Body of pancreas (tissue), 4 donors: ENCODE measurements around the gene SLC22A23. TPM values are rescaled to one million over a fixed set of nuclear protein-coding genes. Genes with fewer than 3 reads are reported as not detected.

Experiments
- ATAC-seq: fragments of 150-250 bp; one replicate; pipeline ENCODE4 v1.9.1; 2016
- DNase-seq, 4 donors: peaks; one replicate each; pipeline ENCODE4 v3.0.0-alpha.2; 2019
- H3K27ac ChIP-seq, 4 donors: fragments of 200-600 bp; sonication (generic); 1 replicate in 3 of 4; 2 replicates in 1 of 4; pipeline versions ENCODE4 v1.5.1 to v1.6.1; 2016 to 2019; ENCODE audit warnings: mild to moderate bottlenecking in 1 of 4, mixed read lengths in 1 of 4, moderate library complexity in 1 of 4
- H3K27me3 ChIP-seq, 2 donors: fragments of 200-600 bp; sonication (generic); one replicate each; pipeline ENCODE4 v1.6.0; 2016; ENCODE audit warnings: mild to moderate bottlenecking in 1 of 2
- H3K36me3 ChIP-seq, 2 donors: fragments of 200-600 bp; sonication (generic); replicated peaks in 1 of 2; 2 replicates each; pipeline ENCODE4 v1.5.1; 2016; ENCODE audit warnings: low read depth in 2 of 2; ENCODE audit not compliant: insufficient read depth in 1 of 2
- H3K4me1 ChIP-seq: fragments of 200-600 bp; sonication (generic); one replicate; pipeline ENCODE4 v1.6.0; 2016
- H3K4me3 ChIP-seq, 2 donors: fragments of 200-600 bp; sonication (generic); 1 replicate in 1 of 2; 2 replicates in 1 of 2; pipeline ENCODE4 v1.5.1; 2016 to 2019
- H3K9me3 ChIP-seq, 3 donors: fragments of 200-600 bp; sonication (generic); 1 replicate in 2 of 3; 2 replicates in 1 of 3; pipeline ENCODE4 v1.5.1; 2016
- POLR2A ChIP-seq, 3 donors: fragments of 450-650 bp; IDR thresholded peaks; one replicate each; pipeline ENCODE4 v1.6.1; 2016; ENCODE audit warnings: antibody characterized with exemption in 3 of 3, mild to moderate bottlenecking in 2 of 3
- WGBS, 2 donors: methylation state at CpG; one replicate each; pipeline ENCODE4 v1.1.5; 2017; 5-methylcytosine and 5-hydroxymethylcytosine counted together
- intact Hi-C: fragments of 100-400 bp; cut with DNase I; formaldehyde crosslinking; loops from one replicate; pipeline ENCODE4 v1.15.1; 2023
- total RNA-seq, 2 donors: library from RNA; depleted of rRNA; stranded (reverse); fragments of >200 nt; gene quantifications; one replicate each; pipeline ENCODE4 v1.1.0, GENCODE V29; 2016
- TF ChIP-seq, protein P1 (sequence below), 7 experiments: fragments of 450-650 bp in 4 of 7; fragments of 200-600 bp in 3 of 7; sonication (generic) in 3 of 7; IDR thresholded peaks; one replicate each; pipeline ENCODE4 v1.5.1; 2016 to 2019; ENCODE audit warnings: antibody characterized with exemption in 7 of 7

The SLC22A23 gene
- total RNA-seq, 2 donors from 2014 or later = 20.4 to 32.2 TPM

DNA sequence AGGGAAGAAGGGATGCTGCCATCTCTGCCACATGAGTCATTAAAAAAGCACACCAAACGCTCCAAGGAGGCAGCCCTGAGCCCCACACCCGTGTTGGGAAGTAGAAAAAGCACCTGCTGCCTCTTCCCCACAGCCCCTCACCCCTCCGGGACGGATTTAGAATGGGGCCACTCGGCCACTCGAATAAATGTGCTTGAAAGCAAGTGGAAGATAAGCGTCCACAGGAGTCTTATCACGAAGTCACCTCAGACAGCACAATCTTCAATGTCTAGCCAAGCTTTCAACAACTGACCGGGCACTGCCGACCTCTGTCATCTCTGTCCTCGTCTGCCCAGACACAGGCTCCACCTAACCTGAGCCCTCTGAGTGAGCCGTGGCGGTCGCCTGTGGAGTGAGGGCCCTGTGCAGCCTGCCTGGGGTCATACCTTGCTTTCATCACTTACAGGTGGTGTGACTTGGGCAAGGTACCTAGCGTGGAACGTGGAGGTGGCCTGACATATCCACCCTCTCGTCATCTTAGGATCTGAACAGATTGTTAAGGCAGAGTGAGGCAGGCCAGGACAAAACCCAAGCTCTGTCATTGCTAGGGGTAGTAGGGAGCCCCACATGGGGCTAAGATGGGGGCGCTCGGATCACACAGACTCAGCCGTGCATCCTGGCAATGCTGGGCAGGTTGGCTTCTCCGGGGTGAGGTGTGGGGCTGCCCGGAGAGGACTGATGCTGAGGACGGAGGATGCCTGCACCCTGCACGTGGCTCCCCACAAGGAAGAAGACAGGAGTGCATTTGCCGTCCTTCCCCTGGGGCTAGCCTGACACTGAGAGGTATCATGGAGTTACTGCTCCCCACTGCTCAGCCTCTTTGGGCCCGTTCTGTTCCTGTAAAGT, 163.3 kb downstream of the SLC22A23 start:
- intact Hi-C loops = no loop called here
- Histone ChIP-seq H3K9me3 (no peaks in the 10 kb centered on the region), H3K27ac (no peak overlapping the region), H3K27me3 (no peaks in the 10 kb centered on the region), H3K4me1 (peaks cover 21% of the 10 kb centered on the region), H3K4me3 (no peak overlapping the region), H3K36me3 (no peaks in the 10 kb centered on the region)
- DNase-seq = peak in 1 of 4 donors; percentile 7
- ATAC-seq = no peak
- TF ChIP-seq, protein P1, sequence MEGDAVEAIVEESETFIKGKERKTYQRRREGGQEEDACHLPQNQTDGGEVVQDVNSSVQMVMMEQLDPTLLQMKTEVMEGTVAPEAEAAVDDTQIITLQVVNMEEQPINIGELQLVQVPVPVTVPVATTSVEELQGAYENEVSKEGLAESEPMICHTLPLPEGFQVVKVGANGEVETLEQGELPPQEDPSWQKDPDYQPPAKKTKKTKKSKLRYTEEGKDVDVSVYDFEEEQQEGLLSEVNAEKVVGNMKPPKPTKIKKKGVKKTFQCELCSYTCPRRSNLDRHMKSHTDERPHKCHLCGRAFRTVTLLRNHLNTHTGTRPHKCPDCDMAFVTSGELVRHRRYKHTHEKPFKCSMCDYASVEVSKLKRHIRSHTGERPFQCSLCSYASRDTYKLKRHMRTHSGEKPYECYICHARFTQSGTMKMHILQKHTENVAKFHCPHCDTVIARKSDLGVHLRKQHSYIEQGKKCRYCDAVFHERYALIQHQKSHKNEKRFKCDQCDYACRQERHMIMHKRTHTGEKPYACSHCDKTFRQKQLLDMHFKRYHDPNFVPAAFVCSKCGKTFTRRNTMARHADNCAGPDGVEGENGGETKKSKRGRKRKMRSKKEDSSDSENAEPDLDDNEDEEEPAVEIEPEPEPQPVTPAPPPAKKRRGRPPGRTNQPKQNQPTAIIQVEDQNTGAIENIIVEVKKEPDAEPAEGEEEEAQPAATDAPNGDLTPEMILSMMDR (IDR thresholded peaks at IDR 0.05) = no peak
- 74 to 83% methylated on average over 15 to 26 of the region's 26 CpGs for WGBS, 2 donors

DNA sequence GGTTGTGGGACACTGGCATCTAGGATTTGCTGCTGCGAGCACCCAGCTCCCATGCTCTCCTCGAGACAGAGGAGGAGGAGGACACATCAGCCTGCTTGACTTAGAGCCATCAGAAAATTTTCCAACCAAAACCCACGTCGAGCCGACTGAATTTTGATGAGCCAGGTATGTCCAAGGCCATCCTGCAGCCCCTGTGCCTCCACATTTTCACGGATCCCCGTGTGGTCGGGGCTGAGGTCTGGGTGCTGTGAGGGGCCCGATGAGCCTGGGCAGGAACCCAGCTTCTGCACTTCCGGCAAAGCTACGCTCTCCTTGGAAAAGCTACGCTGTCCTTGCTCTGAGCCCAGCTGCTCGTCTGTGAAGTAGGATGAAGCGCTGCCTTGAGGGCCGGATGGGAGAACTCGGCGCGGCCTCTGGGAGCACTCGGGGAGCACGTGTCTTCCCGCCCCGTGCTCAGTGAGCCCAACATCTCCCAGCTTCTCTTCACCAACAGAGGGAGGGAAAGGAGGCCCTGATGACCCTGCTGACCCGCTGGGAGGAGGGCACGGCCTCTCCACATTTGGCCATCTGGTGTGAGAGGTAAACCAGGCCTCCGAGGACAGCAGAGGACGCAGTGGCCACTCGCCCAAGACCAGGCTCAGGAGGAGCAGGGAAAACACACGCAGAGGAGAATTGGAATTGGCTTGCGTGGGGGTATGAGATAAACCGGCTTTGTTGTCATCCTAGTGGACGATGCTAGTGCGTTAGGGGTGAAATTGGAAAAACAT, 164.2 kb downstream of the SLC22A23 start:
- Histone ChIP-seq H3K27ac (no peak overlapping the region), H3K4me1 (peaks cover 13% of the 10 kb centered on the region), H3K9me3 (no peaks in the 10 kb centered on the region), H3K36me3 (no peaks in the 10 kb centered on the region), H3K27me3 (no peaks in the 10 kb centered on the region), H3K4me3 (no peak overlapping the region)
- DNase-seq = peak in 2 of 4 donors; percentile 7 to 10
- intact Hi-C loops = no loop called here
- no peak for ATAC-seq
- TF ChIP-seq, protein P1 (IDR thresholded peaks at IDR 0.05) = no peak
- no peak for TF ChIP-seq POLR2A (IDR thresholded peaks at IDR 0.05)
- 85 to 91% methylated on average over 23 to 30 of the region's 32 CpGs for WGBS, 2 donors

DNA sequence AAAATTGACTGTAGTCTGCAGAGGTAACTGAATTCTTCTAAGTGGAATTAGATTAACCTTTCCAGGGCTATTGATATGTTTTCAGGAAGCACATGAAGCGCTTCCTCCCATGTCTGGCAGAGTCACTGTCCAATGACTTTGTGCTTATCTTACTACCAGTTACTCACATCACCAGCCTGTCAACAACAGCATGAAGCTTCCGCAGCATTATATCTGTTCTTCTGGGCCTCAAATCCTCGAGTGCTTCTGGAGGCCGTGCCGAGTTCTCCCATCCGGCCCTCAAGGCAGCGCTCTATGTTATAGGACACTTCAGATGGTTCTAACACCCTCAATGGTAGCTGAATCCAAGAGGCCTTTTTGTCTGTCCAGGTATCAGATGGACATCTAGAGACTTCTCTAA, 164.9 kb downstream of the SLC22A23 start:
- no peak overlapping the region for H3K27ac ChIP-seq
- 87 to 95% methylated on average over 7 of the region's 7 CpGs for WGBS, 2 donors
- H3K4me3 ChIP-seq = no peak overlapping the region
- no peaks in the 10 kb centered on the region for H3K9me3 ChIP-seq
- DNase-seq = no peak
- intact Hi-C loops = no loop called here
- H3K4me1 ChIP-seq = peaks cover 11% of the 10 kb centered on the region
- no peak for ATAC-seq
- TF ChIP-seq, protein P1 (IDR thresholded peaks at IDR 0.05) = no peak
- no peak for TF ChIP-seq POLR2A (IDR thresholded peaks at IDR 0.05)
- no peaks in the 10 kb centered on the region for H3K27me3 ChIP-seq
- no peaks in the 10 kb centered on the region for H3K36me3 ChIP-seq

DNA sequence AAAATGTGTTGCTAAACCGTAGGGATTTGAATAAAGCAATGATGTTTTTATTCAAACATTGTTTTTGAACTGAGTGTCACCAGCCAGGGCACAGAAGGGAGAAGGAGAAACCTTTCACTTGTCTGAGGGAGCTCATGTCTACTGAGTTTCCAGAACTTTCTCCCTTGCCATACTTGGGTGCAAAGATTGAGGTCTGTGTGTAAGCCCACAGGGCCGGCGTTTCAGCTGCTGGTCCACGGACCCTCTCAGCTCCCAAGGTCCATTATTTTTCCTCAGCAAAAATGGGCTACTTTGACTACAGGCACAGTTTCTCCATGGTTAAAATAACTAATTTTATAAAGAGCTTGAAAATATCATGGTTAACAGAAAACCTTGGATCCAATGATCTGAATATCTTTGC, 165.5 kb downstream of the SLC22A23 start:
- Histone ChIP-seq H3K27me3 (no peaks in the 10 kb centered on the region), H3K36me3 (no peaks in the 10 kb centered on the region), H3K27ac (no peak overlapping the region), H3K9me3 (no peaks in the 10 kb centered on the region), H3K4me1 (peaks cover 11% of the 10 kb centered on the region), H3K4me3 (no peak overlapping the region)
- TF ChIP-seq, protein P1 (IDR thresholded peaks at IDR 0.05) = no peak
- no peak for TF ChIP-seq POLR2A (IDR thresholded peaks at IDR 0.05)
- ATAC-seq (no peak), DNase-seq (no peak)
- WGBS, 2 donors = 93% methylated on average over 4 of the region's 4 CpGs
- intact Hi-C loops = no loop called here
